ENCODE results near the gene GLA. TPM values are rescaled to one million over a fixed set of nuclear protein-coding genes. Genes with fewer than 3 reads are reported as not detected.

GLA gene
- total RNA-seq, 1 experiment from 2014 or later, result 201 TPM

- in situ Hi-C loops (cut with HindIII; ENCODE audit: low pct_unique_long_range_greater_than_20kb, low sequenced_read_pairs), result no loop called here
- DNase-seq (ENCODE audit: low read depth, low spot score), result no peak
These were observed 762 bp upstream of the GLA start for GRCh38 chrX:101408532-101408841.

GRCh38 chrX:101407167-101407747 is 468 bp downstream of the GLA start:
- in situ Hi-C loops (cut with HindIII; ENCODE audit: low pct_unique_long_range_greater_than_20kb, low sequenced_read_pairs), result no loop called here
- no peak for DNase-seq (ENCODE audit: low read depth, low spot score)

GRCh38 chrX:101399825-101400224 is 7.9 kb downstream of the GLA start:
- in situ Hi-C loops (cut with HindIII; ENCODE audit: low pct_unique_long_range_greater_than_20kb, low sequenced_read_pairs), result no loop called here
- no peak for DNase-seq (ENCODE audit: low read depth, low spot score)

GRCh38 chrX:101398694-101399093 is 9.0 kb downstream of the GLA start:
- in situ Hi-C loops (cut with HindIII; ENCODE audit: low pct_unique_long_range_greater_than_20kb, low sequenced_read_pairs), result no loop called here

GRCh38 chrX:101397779-101398178 is 9.9 kb downstream of the GLA start:
- no peak for DNase-seq (ENCODE audit: low read depth, low spot score)
- in situ Hi-C loops (cut with HindIII; ENCODE audit: low pct_unique_long_range_greater_than_20kb, low sequenced_read_pairs), result no loop called here

More at GRCh38 chrX:101398694-101399093, 9.0 kb downstream of the GLA start:
- DNase-seq (ENCODE audit: low read depth, low spot score), result no peak

- in situ Hi-C loops (cut with HindIII; ENCODE audit: low pct_unique_long_range_greater_than_20kb, low sequenced_read_pairs), result no loop called here
- DNase-seq (ENCODE audit: low read depth, low spot score), result peak; percentile 41
These were observed 11.9 kb downstream of the GLA start for GRCh38 chrX:101395789-101396188.

GRCh38 chrX:101394372-101394771 is 13.4 kb downstream of the GLA start:
- in situ Hi-C loops (cut with HindIII; ENCODE audit: low pct_unique_long_range_greater_than_20kb, low sequenced_read_pairs), result no loop called here

GRCh38 chrX:101393530-101394305 is 14.0 kb downstream of the GLA start:
- DNase-seq (ENCODE audit: low read depth, low spot score), result no peak
- in situ Hi-C loops (cut with HindIII; ENCODE audit: low pct_unique_long_range_greater_than_20kb, low sequenced_read_pairs), result no loop called here

More at GRCh38 chrX:101394372-101394771, 13.4 kb downstream of the GLA start:
- no peak for DNase-seq (ENCODE audit: low read depth, low spot score)

GRCh38 chrX:101391831-101392230 is 15.9 kb downstream of the GLA start:
- DNase-seq (ENCODE audit: low read depth, low spot score), result no peak
- in situ Hi-C loops (cut with HindIII; ENCODE audit: low pct_unique_long_range_greater_than_20kb, low sequenced_read_pairs), result no loop called here

GRCh38 chrX:101390664-101391525 is 16.8 kb downstream of the GLA start, which contains the start of gene RPL36A:
Gene RPL36A (plus strand): TSS chrX:101391011. CDS start chrX:101391044, 33 bp downstream.
- in situ Hi-C loops (cut with HindIII; ENCODE audit: low pct_unique_long_range_greater_than_20kb, low sequenced_read_pairs), result no loop called here
- peak; percentile 92 for DNase-seq (ENCODE audit: low read depth, low spot score)

GRCh38 chrX:101388604-101389003 is 19.1 kb downstream of the GLA start:
- in situ Hi-C loops (cut with HindIII; ENCODE audit: low pct_unique_long_range_greater_than_20kb, low sequenced_read_pairs), result no loop called here
- no peak for DNase-seq (ENCODE audit: low read depth, low spot score)

GRCh38 chrX:101386542-101386885 is 21.2 kb downstream of the GLA start:
- in situ Hi-C loops (cut with HindIII; ENCODE audit: low pct_unique_long_range_greater_than_20kb, low sequenced_read_pairs), result no loop called here

GRCh38 chrX:101385795-101386541 is 21.8 kb downstream of the GLA start, which contains the start of gene BTK:
Gene BTK (minus strand): TSS chrX:101386191. CDS start chrX:101375284, 10,907 bp downstream.
- DNase-seq (ENCODE audit: low read depth, low spot score), result no peak
- in situ Hi-C loops (cut with HindIII; ENCODE audit: low pct_unique_long_range_greater_than_20kb, low sequenced_read_pairs), result no loop called here

More at GRCh38 chrX:101386542-101386885, 21.2 kb downstream of the GLA start:
- no peak for DNase-seq (ENCODE audit: low read depth, low spot score)

- DNase-seq (ENCODE audit: low read depth, low spot score), result no peak
- in situ Hi-C loops (cut with HindIII; ENCODE audit: low pct_unique_long_range_greater_than_20kb, low sequenced_read_pairs), result no loop called here
These were observed 22.6 kb downstream of the GLA start for GRCh38 chrX:101385026-101385684.

GRCh38 chrX:101383679-101384205 is 24.0 kb downstream of the GLA start:
- in situ Hi-C loops (cut with HindIII; ENCODE audit: low pct_unique_long_range_greater_than_20kb, low sequenced_read_pairs), result no loop called here
- DNase-seq (ENCODE audit: low read depth, low spot score), result no peak

- in situ Hi-C loops (cut with HindIII; ENCODE audit: low pct_unique_long_range_greater_than_20kb, low sequenced_read_pairs), result no loop called here
- DNase-seq (ENCODE audit: low read depth, low spot score), result no peak
These were observed 30.2 kb downstream of the GLA start for GRCh38 chrX:101377547-101377946.

GRCh38 chrX:101370888-101371504 is 36.7 kb downstream of the GLA start:
- in situ Hi-C loops (cut with HindIII; ENCODE audit: low pct_unique_long_range_greater_than_20kb, low sequenced_read_pairs), result no loop called here
- DNase-seq (ENCODE audit: low read depth, low spot score), result no peak
